Hepatocyte (in vitro differentiated cells): ENCODE results near the gene CGGBP1. TPM values are rescaled to one million over a fixed set of nuclear protein-coding genes. Genes with fewer than 3 reads are reported as not detected.

Experiments
- DNase-seq: peaks from one replicate; pipeline ENCODE4 v3.0.0-alpha.2; 2016; ENCODE audit warnings: low spot score
- H2AFZ ChIP-seq: fragments of 200-600 bp; sonication (generic); 2 replicates; pipeline ENCODE4 v1.6.0; 2016; ENCODE audit warnings: antibody characterized with exemption, mild to moderate bottlenecking
- H3K27ac ChIP-seq: fragments of 200-600 bp; sonication (generic); 2 replicates; pipeline ENCODE4 v1.5.1; 2016; ENCODE audit warnings: mild to moderate bottlenecking
- H3K27me3 ChIP-seq: fragments of 200-600 bp; sonication (generic); 2 replicates; pipeline ENCODE4 v1.6.1; 2016
- H3K36me3 ChIP-seq: fragments of 200-600 bp; sonication (generic); replicated peaks from 2 replicates; pipeline ENCODE4 v1.5.1; 2016; ENCODE audit warnings: low read depth; ENCODE audit not compliant: insufficient read depth
- H3K4me1 ChIP-seq: fragments of 200-600 bp; sonication (generic); 2 replicates; pipeline ENCODE4 v1.5.1; 2016; ENCODE audit warnings: mild to moderate bottlenecking, moderate library complexity; ENCODE audit not compliant: insufficient read depth
- H3K4me2 ChIP-seq: fragments of 200-600 bp; sonication (generic); 2 replicates; pipeline ENCODE4 v1.6.0; 2016
- H3K4me3 ChIP-seq: fragments of 200-600 bp; sonication (generic); 2 replicates; pipeline ENCODE4 v1.5.1; 2016; ENCODE audit warnings: mild to moderate bottlenecking
- H3K79me2 ChIP-seq: fragments of 200-600 bp; sonication (generic); 2 replicates; pipeline ENCODE4 v1.6.0; 2017; ENCODE audit warnings: mild to moderate bottlenecking
- H3K9me2 ChIP-seq: fragments of 200-600 bp; sonication (generic); replicated peaks from 2 replicates; pipeline ENCODE4 v1.6.0; 2017; ENCODE audit warnings: mild to moderate bottlenecking; ENCODE audit not compliant: insufficient read depth
- H3K9me3 ChIP-seq: fragments of 200-600 bp; sonication (generic); 2 replicates; pipeline ENCODE4 v1.5.1; 2016; ENCODE audit warnings: low read depth, mild to moderate bottlenecking
- H4K20me1 ChIP-seq: fragments of 200-600 bp; sonication (generic); 2 replicates; pipeline ENCODE4 v1.6.0; 2016; ENCODE audit warnings: mild to moderate bottlenecking; ENCODE audit not compliant: insufficient read depth, poor library complexity, severe bottlenecking
- CTCF ChIP-seq: fragments of 200-600 bp; sonication (generic); IDR thresholded peaks from 2 replicates; pipeline ENCODE4 v1.5.1; 2016; ENCODE audit warnings: antibody characterized with exemption, mild to moderate bottlenecking; ENCODE audit not compliant: poor library complexity
- EZH2 ChIP-seq: fragments of 200-600 bp; sonication (generic); IDR thresholded peaks from 2 replicates; pipeline ENCODE4 v1.6.1; 2016; ENCODE audit warnings: antibody characterized with exemption, mild to moderate bottlenecking, borderline replicate concordance
- EZH2phosphoT487 ChIP-seq: fragments of 200-600 bp; sonication (generic); IDR thresholded peaks from one replicate; pipeline ENCODE4 v1.6.1; 2018; ENCODE audit warnings: antibody characterized with exemption, mild to moderate bottlenecking, low read depth, moderate library complexity; ENCODE audit not compliant: unreplicated experiment, severe bottlenecking
- WGBS: methylation state at CpG from one replicate; pipeline ENCODE4 v1.1.6; 2016; ENCODE audit warnings: low lambda C conversion rate; ENCODE audit errors: missing lambda C conversion rate; 5-methylcytosine and 5-hydroxymethylcytosine counted together
- polyA plus RNA-seq: library from polyadenylated mRNA; unstranded; fragments of >200 nt; fragmentation: Nextera tagmentation; extraction: Ambion mirVana; gene quantifications from 2 replicates; pipeline ENCODE4 v1.2.1, GENCODE V29; 2016
- total RNA-seq: library from RNA; depleted of rRNA; stranded (reverse); fragments of >200 nt; gene quantifications from 2 replicates; pipeline ENCODE4 v1.2.3, GENCODE V29; 2014

CGGBP1 gene
- total and polyA plus RNA-seq, 2 experiments from 2014 or later = 46.6 to 75.9 TPM

- H3K9me3 ChIP-seq = no peaks in the 10 kb centered on the region
- WGBS = 81% methylated on average over 1 of the region's 1 CpG
- H2AFZ ChIP-seq = no peak overlapping the region
- H3K4me2 ChIP-seq = no peak overlapping the region
- no peaks in the 10 kb centered on the region for H3K36me3 ChIP-seq
- H3K27ac ChIP-seq = no peak overlapping the region
- no peaks in the 10 kb centered on the region for H3K4me1 ChIP-seq
- H3K4me3 ChIP-seq = no peak overlapping the region
- H3K27me3 ChIP-seq = no peaks in the 10 kb centered on the region
- TF ChIP-seq EZH2phosphoT487 = no peak
- TF ChIP-seq CTCF = no peak
- no peak for TF ChIP-seq EZH2
- H3K9me2 ChIP-seq = no peaks in the 10 kb centered on the region
- no peaks in the 10 kb centered on the region for H4K20me1 ChIP-seq
- no peaks in the 10 kb centered on the region for H3K79me2 ChIP-seq
- no peak for DNase-seq
Observed at GRCh38 chr3:88044411-88044810, 14.4 kb downstream of the CGGBP1 start.

DNA sequence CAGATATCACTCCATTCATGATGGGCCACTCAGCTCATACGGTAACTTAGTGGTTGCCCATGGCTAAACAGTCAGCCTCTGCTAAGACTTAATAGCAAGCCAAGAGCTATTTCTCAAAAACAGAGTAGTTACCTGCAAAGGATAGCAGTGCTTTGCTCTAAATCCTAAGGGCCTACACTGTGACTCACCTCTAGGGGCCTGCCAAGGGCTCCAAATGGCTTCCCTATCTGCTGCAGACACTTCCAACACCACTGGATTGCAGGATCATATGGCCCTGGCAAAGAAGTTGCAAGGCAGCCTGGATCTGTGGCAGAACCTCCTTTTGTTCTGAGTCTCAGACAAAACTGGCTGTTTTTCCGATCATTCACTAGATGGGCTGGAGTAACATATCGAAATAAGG lies 17.8 kb downstream of the CGGBP1 start:
- Histone ChIP-seq H3K79me2 (no peaks in the 10 kb centered on the region), H3K9me3 (no peaks in the 10 kb centered on the region), H3K27ac (no peak overlapping the region), H4K20me1 (no peaks in the 10 kb centered on the region), H3K36me3 (no peaks in the 10 kb centered on the region), H3K4me1 (no peaks in the 10 kb centered on the region), H2AFZ (no peak overlapping the region), H3K4me2 (no peak overlapping the region), H3K9me2 (no peaks in the 10 kb centered on the region), H3K27me3 (no peaks in the 10 kb centered on the region), H3K4me3 (no peak overlapping the region)
- 79% methylated on average over 3 of the region's 3 CpGs for WGBS
- DNase-seq = no peak
- no peak for TF ChIP-seq CTCF
- TF ChIP-seq EZH2phosphoT487 = no peak
- TF ChIP-seq EZH2 = no peak

DNA sequence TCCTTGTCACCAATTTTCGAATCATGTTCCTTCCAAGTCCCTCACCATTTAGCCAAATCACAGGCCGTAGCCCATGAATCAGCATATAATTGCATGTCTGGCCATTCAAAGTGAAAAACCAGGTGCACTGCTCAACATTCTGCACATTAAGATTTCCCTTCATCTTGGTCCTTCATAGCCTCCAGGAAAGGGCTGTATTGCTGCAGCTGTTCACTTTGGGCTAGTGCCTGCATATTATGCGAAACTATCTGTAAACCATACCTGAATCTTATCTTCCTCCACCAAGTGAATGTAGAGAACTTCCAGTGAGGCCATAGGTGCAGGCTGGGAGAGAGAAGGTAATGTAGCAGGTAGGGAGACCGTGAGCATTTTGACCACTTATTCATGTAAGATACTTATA lies 18.3 kb downstream of the CGGBP1 start:
- TF ChIP-seq EZH2 (no peak), CTCF (no peak), EZH2phosphoT487 (no peak)
- H3K4me3 ChIP-seq = no peak overlapping the region

DNA sequence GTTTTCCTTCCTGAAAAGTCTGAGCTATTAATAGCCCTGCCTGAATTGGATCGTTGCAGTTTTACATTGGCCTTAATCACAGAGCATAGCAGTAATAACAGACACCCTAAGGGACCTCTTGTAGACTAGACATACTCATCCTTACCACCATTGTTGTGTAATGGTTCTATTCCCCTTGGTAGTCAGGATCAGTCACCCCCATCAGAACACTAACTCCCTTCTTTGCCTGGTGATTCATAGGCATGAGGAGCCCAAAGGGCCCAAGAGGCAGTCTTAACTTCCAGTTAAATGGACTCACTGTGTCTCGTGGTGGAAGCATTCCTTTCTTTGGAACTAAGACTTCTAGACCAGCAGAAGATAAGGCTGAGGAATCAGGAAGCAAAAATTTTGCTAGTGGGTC lies 20.2 kb downstream of the CGGBP1 start:
- H3K9me2 ChIP-seq = no peaks in the 10 kb centered on the region
- H3K36me3 ChIP-seq = no peaks in the 10 kb centered on the region
- no peak overlapping the region for H3K27ac ChIP-seq
- WGBS = 34% methylated on average over 2 of the region's 2 CpGs
- no peak overlapping the region for H2AFZ ChIP-seq
- no peak for TF ChIP-seq CTCF
- no peak for TF ChIP-seq EZH2phosphoT487
- TF ChIP-seq EZH2 = no peak
- no peak overlapping the region for H3K4me3 ChIP-seq
- no peak overlapping the region for H3K4me2 ChIP-seq
- no peak for DNase-seq
- H3K27me3 ChIP-seq = no peaks in the 10 kb centered on the region
- no peaks in the 10 kb centered on the region for H3K4me1 ChIP-seq
- H3K79me2 ChIP-seq = no peaks in the 10 kb centered on the region
- H3K9me3 ChIP-seq = no peaks in the 10 kb centered on the region
- H4K20me1 ChIP-seq = no peaks in the 10 kb centered on the region

More for the DNA sequence above, 18.3 kb downstream of the CGGBP1 start:
- no peaks in the 10 kb centered on the region for H3K36me3 ChIP-seq
- no peak for DNase-seq
- H3K9me3 ChIP-seq = no peaks in the 10 kb centered on the region
- H3K27me3 ChIP-seq = no peaks in the 10 kb centered on the region
- no peak overlapping the region for H3K4me2 ChIP-seq
- H3K4me1 ChIP-seq = no peaks in the 10 kb centered on the region
- H2AFZ ChIP-seq = no peak overlapping the region
- H3K9me2 ChIP-seq = no peaks in the 10 kb centered on the region
- no peaks in the 10 kb centered on the region for H3K79me2 ChIP-seq
- H3K27ac ChIP-seq = no peak overlapping the region
- WGBS = 89% methylated on average over 4 of the region's 4 CpGs
- no peaks in the 10 kb centered on the region for H4K20me1 ChIP-seq
